HG02973 (cell line): ENCODE data around the gene CASD1.

ENCODE experiments used
- ATAC-seq: cut with Tn5 transposase; IDR thresholded peaks from one replicate; pipeline ENCODE4 v1.9.1; 2021; ENCODE audit warnings: moderate library complexity; ENCODE audit not compliant: unreplicated experiment

CASD1 gene

DNA sequence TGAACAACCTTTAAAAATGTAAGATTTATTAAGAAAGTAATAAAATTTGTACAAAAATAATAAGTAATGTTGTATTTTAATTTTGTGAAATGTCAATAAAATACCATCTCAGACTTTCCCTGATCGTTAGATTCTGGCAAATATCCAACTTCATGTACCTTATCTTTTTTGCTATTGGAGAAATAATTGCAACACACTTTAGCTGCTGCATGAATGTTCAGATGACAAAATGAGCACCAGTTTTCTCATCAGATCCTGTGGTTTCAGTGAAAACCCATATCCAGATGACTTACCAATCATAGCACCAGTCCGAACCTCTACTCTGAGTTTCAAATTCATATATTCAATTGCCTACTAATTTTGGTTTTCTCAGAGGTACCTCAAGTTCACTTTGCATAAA lies 69.9 kb downstream of the CASD1 start:
- ATAC-seq, result no peak

DNA sequence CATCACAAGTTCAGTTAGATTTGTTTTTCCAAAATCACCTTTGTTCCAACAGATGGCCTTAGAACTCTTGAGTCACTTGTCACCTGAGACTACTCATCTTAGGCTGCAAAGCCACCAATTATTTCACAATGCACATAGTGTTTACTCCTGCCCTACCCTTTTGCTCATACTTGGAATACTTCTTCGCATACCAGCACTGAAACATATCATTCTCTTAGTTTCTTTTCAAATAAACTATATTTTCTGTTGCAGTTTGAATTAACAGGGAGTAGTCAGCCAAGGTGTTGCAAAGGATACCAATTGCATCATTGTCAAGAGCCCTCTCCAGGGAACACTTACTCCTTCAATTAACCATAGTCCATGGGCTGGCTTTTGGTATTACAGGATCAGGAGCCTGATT lies 71.0 kb downstream of the CASD1 start:
- ATAC-seq, result no peak

DNA sequence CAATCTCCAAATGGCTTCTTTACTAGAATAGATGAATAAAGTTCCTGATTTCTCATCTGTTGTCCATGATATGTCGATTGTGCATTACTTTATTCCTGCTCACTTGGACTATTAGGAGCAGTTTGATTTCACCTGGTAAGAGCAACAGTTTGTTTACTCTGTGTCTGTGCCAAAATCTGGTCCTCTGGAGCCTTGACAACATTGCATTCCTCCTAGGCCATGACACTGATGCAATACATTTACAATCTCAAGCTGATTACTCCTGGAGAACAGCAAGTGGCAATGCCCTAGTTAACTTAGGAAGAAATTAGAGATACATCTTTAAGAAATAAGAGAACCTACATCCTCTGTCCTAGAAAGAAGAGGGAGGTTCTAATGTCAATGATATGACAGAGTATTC lies 74.5 kb downstream of the CASD1 start:
- no peak for ATAC-seq

DNA sequence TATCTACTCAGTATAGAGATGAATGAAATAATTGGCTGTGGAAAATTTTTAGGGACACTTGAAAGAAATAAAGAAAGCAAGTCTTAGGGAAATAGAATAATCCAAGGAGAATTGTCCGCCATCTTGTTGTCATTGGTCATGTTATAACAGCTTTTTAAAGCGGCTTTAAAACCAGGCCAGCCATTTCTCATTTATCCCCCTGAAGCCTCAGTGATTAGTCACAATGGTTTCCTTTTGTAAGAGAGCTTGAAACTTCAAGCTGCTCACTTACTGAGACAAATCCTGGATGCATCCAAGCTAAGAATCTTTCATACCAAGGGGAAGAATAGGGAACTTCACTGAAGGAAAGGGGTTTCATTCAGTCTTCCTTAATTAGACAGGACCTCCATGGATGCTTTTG lies 78.5 kb downstream of the CASD1 start:
- ATAC-seq, result no peak

DNA sequence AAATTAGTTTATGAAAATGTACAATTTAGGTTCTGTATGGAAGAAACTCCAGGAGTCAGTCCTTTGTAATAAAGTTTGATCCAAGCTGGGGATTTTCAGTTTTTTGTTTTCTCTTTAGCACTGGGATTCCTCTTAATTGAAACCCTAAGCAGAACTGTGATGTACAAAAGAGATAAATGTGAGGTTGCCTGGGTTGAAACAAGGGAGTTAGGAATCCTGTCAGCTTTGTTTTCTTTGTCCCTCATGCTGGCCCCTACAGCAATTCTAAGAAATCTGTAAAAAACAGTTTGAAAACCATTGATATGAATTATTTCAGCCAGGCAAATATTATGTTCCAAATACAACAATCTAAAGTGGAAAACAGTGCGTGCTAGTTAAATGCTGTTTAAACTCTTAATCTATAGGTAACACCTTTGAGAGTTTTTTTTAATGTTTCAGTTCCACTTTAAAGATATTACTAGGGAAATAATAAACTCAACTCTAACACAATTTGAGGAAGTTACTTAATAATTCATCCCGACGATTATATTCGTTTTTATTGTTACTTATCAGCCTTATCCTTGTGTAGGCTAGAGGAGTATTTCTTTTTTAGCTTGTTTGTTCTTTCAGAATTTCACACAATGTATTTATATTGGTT lies 81.0 kb downstream of the CASD1 start:
- no peak for ATAC-seq

DNA sequence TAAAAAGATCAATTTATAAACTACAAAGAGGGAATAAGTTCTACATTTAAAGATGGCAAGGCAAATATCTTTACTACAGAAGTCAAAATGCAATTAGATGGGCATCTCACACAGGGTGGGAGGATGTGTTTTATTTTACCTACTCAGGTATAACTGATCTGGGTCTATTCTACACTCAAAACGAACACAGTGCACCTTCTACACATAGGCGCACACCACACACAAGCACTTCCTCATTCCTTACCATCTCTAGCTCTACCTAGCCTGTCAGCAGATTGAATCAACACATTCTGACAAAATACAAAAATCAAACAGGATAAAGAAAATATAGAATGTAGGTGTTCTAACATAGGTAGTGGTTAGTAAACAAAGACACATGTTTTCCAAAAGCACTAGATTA lies 81.6 kb downstream of the CASD1 start:
- ATAC-seq, result peak; percentile 60

DNA sequence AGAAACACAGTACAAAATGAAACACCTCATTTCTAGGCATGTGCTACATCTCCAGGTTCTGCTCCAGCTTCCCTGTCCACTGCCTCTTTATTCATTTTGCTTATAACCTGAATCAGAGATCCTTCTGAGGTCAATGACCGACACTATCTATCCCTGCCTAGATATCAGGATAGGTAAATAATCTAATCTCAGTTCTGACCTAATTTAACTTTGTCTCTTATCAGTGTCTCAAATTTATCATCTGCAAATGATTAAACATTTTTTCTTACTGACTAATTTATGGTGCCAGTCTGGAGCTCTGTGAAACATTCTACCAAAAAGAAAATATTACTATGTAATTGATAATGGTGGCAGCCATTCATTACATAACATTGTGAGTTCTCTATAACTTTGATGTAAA lies 85.3 kb downstream of the CASD1 start:
- ATAC-seq, result no peak

DNA sequence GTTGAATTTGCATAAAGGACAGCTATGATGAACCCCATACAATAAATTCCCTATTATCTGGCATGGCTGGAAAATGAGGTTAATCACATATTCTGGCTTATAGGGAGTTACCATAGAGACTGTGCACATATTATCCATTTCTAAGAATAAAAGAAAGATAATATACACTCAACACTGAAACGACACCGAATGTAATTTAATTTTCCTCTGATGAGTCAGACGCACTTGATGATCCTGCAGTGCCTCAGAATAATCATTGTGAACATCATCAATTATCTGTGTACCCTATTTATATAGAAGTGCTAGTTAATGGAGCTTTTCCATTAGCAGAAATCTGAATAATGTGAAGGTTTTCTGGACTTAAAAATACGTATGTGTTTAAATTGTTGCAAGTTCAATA lies 86.1 kb downstream of the CASD1 start:
- no peak for ATAC-seq

DNA sequence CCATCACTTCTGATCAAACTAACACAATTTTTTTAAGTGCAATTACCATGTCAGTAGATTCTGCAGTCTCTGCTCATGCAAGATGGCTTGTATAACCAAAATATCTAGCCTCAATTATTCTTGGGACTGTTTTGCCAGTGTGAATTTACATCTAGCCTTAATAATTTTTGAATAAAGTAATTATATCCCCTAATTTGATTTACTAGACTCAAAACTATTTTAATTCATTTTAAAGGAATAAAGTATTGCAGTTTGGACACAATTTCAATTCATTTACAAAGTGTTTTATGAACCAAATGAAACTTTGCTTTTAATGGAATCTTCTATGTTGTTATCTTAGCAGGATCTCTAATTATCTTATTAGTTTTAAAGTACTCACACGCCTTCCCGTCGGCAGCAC lies 90.7 kb downstream of the CASD1 start:
- no peak for ATAC-seq

DNA sequence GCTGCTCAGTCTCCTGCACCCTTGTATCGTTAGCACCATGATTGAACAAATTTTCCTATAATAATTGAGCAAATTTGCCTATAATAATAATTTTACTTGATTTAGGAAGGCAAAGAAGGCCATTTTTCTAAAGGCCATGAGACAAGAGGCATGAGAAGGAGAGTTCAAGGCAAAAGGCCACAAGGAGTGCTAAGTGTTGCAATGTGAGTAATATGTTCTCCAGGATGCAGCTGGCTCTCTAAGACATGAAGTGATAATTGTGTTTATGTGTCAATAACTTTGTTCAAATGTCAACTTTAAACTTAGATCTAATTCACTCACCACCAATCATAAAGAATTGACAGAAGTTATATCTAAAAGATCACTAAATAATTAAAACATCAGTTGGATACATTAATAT lies 92.6 kb downstream of the CASD1 start:
- no peak for ATAC-seq

DNA sequence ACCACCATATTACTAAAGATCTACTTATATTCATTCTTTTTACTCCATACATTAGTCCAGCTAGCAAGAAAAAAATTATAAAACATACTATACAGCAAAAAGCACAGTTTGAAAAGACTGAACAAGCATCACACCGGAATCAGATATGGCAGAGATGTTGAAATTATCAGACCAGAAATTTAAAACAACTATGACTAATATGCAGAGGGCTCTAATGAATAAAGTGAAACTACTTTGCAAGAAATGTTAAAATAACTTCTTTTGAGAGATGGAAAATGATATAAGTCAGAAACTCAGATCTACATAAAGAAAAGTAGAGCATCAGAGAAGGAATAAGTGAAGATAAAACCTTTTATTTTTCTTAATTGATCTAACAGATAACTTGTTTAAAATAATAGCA lies 95.4 kb downstream of the CASD1 start:
- peak; percentile 62 for ATAC-seq
